GM21717 (cell line): ENCODE measurements around the gene METTL4.
"Not testable (repeated sequence)": the region's sequence is repeated elsewhere in the genome, so short reads cannot be mapped to it uniquely, and the experiment has no call there.

ENCODE experiments used
- ATAC-seq: cut with Tn5 transposase; IDR thresholded peaks from one replicate; pipeline ENCODE4 v1.9.1; 2021; ENCODE audit warnings: mild to moderate bottlenecking, moderate library complexity; ENCODE audit not compliant: unreplicated experiment

The METTL4 gene

DNA sequence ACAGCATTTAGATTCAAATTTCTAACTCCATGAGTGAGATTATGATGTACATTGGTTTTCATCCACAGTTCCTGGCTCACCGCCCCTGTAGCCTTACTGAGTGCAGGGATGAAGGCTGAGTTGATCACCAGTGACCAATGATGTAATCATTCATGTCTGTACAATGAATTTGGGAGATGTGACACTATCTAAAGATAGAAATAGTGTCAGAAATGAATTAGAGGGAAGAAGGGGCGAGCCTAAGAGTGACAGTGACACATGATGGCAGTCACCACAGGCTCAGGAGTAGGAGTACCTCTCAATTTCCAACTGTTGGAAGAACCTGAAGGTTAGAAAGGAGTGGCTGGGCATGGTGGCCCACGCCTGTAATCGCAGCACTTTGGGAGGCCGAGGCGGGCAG, 3.2 kb downstream of the METTL4 start:
- no peak for ATAC-seq

DNA sequence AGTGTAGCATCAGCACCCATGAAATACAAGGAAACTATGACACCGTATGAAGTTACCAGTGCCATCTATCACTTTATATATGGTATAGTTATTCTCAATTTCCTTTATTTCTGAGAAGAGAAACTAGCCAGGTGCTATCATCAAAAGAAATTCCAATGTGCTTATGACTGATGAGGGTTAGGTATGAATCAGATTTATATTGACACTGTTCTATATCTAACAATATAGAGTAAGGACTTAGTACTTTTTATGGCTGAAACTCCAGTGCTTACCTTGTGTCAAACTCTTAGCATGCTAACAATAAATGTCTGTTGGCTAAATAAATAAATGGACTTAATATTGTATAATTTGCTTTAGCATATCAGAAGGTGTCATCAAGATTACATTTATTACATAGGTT, 6.9 kb downstream of the METTL4 start:
- ATAC-seq, result no peak

DNA sequence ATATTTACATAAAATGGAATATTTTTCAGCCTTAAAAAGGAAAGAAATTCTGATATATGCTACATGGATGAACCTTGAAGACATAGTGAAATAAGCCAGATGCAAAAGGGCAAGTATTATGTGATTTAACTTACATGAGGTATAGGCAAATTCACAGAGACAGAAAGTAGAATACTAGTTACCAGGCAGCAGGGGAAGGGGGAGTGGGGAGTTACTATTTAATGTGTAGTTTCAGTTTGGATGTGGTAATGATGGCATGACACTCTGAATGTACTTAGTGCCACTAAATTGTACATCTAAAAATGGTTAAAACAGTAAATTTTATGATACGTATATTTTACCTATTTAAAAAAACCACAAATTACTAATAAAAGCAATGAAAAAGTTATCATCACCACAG, 12.1 kb downstream of the METTL4 start:
- no peak for ATAC-seq

- no peak for ATAC-seq
Measured at GRCh38 chr18:2557536-2557935, 13.8 kb downstream of the METTL4 start.

DNA sequence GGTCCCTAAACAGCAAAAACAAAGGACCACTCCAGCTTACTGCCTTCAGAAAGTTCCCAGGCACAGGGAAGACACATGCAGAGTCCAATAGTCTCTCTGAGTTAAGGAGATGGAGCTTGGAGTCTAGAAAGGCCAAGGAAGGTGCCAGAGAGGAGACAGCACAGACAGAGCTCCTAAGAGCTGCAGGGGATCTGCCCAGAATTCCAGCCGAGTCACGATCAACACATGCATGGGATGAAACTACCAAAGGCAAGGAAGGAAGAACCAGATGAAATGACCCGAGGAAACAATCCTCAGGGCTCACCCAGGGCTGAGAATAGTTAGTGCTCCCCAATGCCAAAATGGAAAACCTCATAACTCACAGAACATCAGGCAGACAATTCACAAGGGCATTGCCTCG, 15.4 kb downstream of the METTL4 start:
- no peak for ATAC-seq

GRCh38 chr18:2554696-2555095, 16.6 kb downstream of the METTL4 start:
- ATAC-seq, result no peak

- no peak for ATAC-seq
Measured at GRCh38 chr18:2551425-2551824, 19.9 kb downstream of the METTL4 start.

- no peak for ATAC-seq
Measured at GRCh38 chr18:2549462-2549861, 21.8 kb downstream of the METTL4 start.

DNA sequence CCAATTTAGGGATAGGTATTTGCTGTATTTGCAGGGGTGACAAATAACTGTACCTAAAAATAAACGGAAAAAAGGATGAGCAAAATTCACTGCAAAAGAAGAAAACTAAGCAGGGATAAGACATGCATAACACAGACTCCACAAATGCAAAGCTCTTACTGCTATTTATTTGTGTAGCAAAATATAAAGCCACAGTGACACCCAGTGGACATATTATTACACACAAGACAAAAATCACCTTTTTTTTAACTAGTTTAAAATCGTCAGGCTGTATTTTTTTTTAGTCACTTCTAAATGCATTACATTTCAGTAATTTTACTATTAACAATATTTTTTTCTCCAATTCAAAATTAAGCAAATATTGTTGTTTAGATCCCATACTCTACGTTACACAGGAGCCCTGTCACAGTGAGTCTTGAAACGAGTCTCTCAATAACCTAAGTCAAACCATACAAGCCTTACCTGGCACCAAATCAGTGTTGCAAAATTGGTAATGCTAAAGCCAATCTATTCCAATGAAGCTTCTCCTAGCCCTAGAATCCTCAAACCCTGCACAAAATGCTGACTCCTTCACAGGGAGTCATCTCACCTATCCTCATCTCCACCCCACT, 23.7 kb downstream of the METTL4 start:
- ATAC-seq, result no peak

DNA sequence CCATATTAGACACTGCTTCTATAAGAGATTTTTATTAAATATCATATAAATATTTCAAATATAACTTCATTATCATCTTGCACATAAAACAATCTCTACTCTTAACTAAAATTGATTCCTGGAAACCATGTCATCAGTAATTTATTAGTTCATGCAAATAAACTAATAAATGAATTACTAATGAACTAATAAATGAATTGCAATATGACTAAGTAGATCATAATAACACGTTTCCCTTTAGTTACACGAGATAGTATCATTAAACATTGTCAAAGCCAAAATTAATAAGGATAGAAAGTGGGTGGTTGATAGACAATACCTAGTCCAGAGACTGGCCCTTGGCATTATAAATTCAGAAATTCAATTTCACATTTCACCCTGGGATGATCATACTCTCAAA, 26.1 kb downstream of the METTL4 start:
- no peak for ATAC-seq

DNA sequence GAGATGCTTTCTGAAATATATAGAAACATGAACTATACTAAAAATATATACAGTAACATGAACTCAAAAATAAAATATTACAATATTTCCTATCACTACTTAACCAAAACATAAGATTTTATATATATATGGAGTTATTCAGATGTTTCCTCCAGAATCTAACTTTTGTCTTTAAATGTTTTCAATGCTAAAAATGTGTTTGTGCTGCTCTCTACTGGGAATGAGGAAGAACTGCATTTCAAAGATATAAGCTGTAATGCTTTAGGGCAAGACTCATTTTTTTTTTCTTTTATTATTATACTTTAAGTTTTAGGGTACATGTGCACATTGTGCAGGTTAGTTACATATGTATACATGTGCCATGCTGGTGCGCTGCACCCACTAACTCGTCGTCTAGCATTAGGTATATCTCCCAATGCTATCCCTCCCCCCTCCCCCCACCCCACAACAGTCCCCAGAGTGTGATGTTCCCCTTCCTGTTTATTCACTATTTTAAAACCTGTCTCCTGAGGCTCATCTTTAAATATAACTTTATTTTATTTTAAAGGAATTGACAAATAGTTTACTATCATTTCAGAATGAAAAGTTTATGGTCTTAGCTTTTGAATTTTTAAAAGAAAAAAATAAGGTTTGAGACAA, 29.3 kb downstream of the METTL4 start:
- ATAC-seq, result not testable (repeated sequence)

DNA sequence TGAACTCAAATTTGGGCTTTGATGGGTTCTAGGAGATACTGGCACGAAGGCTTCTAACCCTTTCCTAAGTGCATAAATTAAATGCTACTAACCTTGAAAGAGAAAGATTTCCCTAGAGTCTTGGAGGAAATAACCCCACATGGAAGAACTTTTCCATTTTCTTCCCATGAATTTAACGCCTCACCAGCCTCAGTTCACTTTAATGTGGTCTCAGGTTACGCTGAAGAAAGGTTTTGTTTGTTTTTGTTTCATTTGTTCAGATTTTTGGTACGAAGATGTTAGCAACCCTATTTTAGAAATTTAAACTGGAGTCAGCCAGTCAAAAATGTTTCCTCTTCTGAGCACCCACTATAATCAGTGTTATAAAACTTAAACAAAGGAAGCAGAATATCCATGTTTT, 30.7 kb downstream of the METTL4 start:
- ATAC-seq, result no peak

GRCh38 chr18:2538844-2539243, 32.5 kb downstream of the METTL4 start:
- no peak for ATAC-seq

- ATAC-seq, result no peak
Measured at GRCh38 chr18:2538236-2538635, 33.1 kb downstream of the METTL4 start.

- ATAC-seq, result no peak
Measured at GRCh38 chr18:2537296-2537695, 34.0 kb downstream of the METTL4 start.

GRCh38 chr18:2536493-2536892, 34.8 kb downstream of the METTL4 start:
- ATAC-seq, result no peak

DNA sequence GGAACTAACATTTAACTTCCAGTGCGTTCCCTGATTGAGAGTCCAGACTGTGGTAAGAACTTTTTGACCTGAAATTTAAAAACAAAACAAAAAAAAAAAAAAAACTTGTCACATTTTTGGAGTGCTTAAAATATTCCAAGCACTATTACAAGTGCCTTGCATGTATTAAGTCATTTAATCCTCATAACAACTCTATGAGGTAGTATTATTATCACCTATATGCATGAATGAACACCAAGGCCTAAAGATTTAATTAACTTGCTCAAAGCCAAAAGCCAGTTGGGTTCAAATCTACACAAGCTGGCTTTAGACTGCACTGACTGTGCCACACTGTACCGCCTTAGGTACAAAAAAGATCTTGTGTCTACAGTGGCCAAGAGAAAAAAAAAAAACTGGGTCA, 35.2 kb downstream of the METTL4 start:
- ATAC-seq, result no peak

DNA sequence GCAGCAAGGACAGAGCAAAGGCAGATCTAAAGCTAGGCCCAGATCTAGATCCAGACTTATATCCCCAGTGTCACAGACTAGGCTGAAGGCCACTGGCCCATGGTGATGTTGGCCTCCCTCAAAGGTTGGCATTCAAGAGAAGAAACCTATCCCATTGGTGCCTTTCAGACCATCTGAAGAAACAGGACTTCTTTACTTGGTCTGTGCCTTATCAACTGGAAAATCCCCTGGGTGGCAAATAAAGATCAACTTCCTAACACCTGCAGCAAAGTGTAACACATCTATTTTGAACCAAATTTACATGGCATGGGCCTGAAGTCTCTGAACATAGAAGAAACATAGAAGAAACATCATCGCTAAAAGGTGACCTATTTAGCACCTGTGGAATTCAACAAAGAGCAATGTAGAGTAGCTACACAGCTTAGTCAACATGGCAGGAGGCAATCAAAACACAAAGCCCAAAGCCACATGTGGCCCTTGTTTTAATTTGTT, 35.8 kb downstream of the METTL4 start:
- no peak for ATAC-seq

GRCh38 chr18:2534906-2535305, 36.4 kb downstream of the METTL4 start:
- no peak for ATAC-seq

GRCh38 chr18:2532797-2533196, 38.5 kb downstream of the METTL4 start:
- ATAC-seq, result no peak

DNA sequence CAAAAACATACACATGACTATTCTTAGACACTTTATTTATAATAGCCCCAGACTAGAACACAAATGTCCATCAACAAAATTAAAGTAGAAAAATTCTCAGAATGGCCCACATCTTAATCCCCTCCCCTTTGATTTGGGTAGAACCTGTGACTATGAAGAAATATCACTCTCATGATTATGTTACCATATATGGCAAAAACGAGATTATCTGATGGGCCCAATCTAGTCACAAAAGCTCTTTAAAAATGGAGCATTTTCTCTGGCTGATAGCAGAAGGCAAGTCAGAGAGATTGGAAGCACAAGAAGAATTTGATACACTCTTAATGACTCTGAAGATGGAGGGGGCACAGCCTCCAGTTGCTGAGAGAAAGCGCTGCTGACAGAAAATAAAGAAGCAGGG, 39.6 kb downstream of the METTL4 start:
- ATAC-seq, result no peak

- ATAC-seq, result no peak
Measured at GRCh38 chr18:2529154-2529553, 42.2 kb downstream of the METTL4 start.

DNA sequence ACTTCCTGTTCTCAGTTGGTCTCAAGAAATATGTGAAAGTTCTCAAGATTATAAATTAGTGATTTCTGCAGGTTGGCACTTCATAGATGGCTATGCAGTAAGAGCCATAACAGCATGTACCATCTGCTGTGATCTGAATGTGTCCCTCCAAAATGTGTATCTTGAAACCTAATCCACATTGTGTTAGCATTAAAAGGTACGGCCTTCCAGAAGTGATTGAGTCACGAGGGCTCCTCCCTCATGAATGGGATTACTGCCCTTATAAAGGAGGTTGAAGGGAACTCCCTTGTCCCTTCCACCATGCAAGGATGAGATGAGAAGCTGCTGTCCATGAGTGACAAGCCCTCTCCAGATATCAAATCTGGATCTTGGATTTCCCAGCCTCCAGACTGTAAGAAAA, 45.0 kb downstream of the METTL4 start:
- ATAC-seq, result no peak
